ENCODE measurements around the gene C2orf81.

The C2orf81 gene

DNA sequence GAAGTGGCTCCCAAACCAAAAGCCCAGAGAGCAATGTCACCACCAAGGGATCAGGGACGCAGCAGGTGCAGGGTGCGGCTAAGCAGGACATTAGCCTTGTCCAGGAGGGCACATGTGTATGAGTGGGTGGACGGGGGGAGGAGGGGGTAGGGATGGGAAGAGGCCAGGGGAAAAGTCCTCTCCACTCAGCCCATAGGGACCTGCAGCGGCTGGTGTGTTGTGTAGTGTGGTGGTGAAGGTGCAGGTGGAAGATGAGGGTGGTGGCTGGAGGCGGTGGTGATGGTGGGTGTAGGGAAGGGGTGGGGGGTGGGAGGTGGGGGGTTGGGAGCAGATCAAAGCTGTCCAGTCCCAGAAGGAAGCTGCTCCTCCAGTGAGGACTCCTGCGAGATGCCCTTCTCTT is 3.7 kb downstream of the C2orf81 start:
- H3K27me3 Mint-ChIP-seq (ENCODE audit: low read depth), result peaks cover 3% of the 10 kb centered on the region
- no peak overlapping the region for H3K27ac Mint-ChIP-seq
- TF ChIP-seq CTCF (IDR thresholded peaks at IDR 0.05; ENCODE audit: unreplicated experiment in 3 of 3), result no peak
- H3K9me3 Mint-ChIP-seq, result no peaks in the 10 kb centered on the region
- H3K4me1 Mint-ChIP-seq, result peaks cover 20% of the 10 kb centered on the region
- H3K4me3 Mint-ChIP-seq, result no peak overlapping the region
- no peaks in the 10 kb centered on the region for H3K36me3 Mint-ChIP-seq (ENCODE audit: low read depth)

GRCh38 chr2:74417197-74417596 is 4.2 kb downstream of the C2orf81 start:
- Mint-ChIP-seq H3K4me1 (peaks cover 18% of the 10 kb centered on the region), H3K36me3 (ENCODE audit: low read depth) (no peaks in the 10 kb centered on the region), H3K9me3 (no peaks in the 10 kb centered on the region), H3K27me3 (ENCODE audit: low read depth) (peaks cover 3% of the 10 kb centered on the region), H3K27ac (no peak overlapping the region), H3K4me3 (no peak overlapping the region)
- TF ChIP-seq CTCF (IDR thresholded peaks at IDR 0.05; ENCODE audit: unreplicated experiment in 3 of 3), result no peak

GRCh38 chr2:74416778-74417177 is 4.6 kb downstream of the C2orf81 start:
- TF ChIP-seq CTCF (IDR thresholded peaks at IDR 0.05; ENCODE audit: unreplicated experiment in 3 of 3), result no peak
- Mint-ChIP-seq H3K36me3 (ENCODE audit: low read depth) (no peaks in the 10 kb centered on the region), H3K4me3 (no peak overlapping the region), H3K9me3 (no peaks in the 10 kb centered on the region), H3K4me1 (peaks cover 15% of the 10 kb centered on the region), H3K27ac (no peak overlapping the region), H3K27me3 (ENCODE audit: low read depth) (peaks cover 3% of the 10 kb centered on the region)

DNA sequence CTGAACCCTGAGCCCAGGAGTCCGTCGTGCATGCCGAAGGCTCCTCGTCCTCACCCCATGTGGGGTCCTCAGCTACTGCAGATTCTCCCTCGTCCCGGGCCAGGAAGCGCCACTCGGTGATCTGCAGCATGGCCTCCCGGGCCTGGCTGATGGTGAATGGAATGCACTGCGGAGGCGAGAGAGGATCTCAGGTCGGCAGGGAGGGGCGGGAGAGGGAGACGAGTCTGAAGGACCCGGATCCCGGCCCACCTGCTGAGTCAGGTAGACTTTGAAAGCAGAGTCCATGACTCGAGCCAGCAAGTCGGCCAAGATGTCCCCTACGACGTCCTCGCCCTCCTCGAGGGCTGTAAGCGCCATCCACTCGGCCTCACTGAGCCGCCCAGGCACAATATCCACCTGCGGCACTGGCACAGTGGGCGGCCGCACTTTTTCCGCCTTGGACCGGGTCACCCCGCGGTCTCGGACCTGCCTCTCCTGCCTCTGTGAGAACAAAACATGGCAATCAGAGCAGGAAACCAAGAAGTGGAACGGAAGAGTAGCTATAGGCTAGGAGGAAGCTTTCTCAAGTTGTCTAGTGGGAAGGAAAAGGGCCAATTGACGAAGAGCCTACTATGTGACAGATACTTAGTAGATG is 5.5 kb downstream of the C2orf81 start:
- Mint-ChIP-seq H3K27ac (no peak overlapping the region), H3K36me3 (ENCODE audit: low read depth) (no peaks in the 10 kb centered on the region), H3K4me3 (no peak overlapping the region), H3K9me3 (no peaks in the 10 kb centered on the region), H3K27me3 (ENCODE audit: low read depth) (peaks cover 3% of the 10 kb centered on the region), H3K4me1 (peaks cover 12% of the 10 kb centered on the region)
- no peak for TF ChIP-seq CTCF (IDR thresholded peaks at IDR 0.05; ENCODE audit: unreplicated experiment in 3 of 3)

- H3K4me1 Mint-ChIP-seq, result peaks cover 13% of the 10 kb centered on the region
- H3K27me3 Mint-ChIP-seq (ENCODE audit: low read depth), result peaks cover 3% of the 10 kb centered on the region
- H3K4me3 Mint-ChIP-seq, result no peak overlapping the region
- H3K27ac Mint-ChIP-seq, result no peak overlapping the region
- no peaks in the 10 kb centered on the region for H3K36me3 Mint-ChIP-seq (ENCODE audit: low read depth)
- TF ChIP-seq CTCF (IDR thresholded peaks at IDR 0.05; ENCODE audit: unreplicated experiment in 3 of 3), result no peak
- no peaks in the 10 kb centered on the region for H3K9me3 Mint-ChIP-seq
Measured at GRCh38 chr2:74414881-74415761, 6.3 kb downstream of the C2orf81 start.

Data from nephron (organoid).